HepG2 (cell line): Measurements from ENCODE around the gene CNKSR3. TPM values are rescaled to one million over a fixed set of nuclear protein-coding genes. Genes with fewer than 3 reads are reported as not detected.

Experiments used
- ATAC-seq: fragments of 200-7000 bp; cut with Tn5 transposase; 3 replicates; pipeline ENCODE4 v1.9.1; 2020; ENCODE audit warnings: mild to moderate bottlenecking, moderate library complexity
- BruUV-seq: library from RNA; stranded (reverse); fragments of 400-500 nt; replicated peaks from 2 replicates; lab custom pipeline; 2021; lab: Mats Ljungman, UMichigan
- CTCF ChIA-PET: fragments of 300-600 bp; formaldehyde crosslinking; extraction: SDS; loops from one replicate; lab custom pipeline; 2021; ENCODE audit warnings: low total read pairs, inconsistent platforms, low intra/inter-chr PET ratio; lab: Yijun Ruan, JAX
- POLR2A ChIA-PET: fragments of 350-600 bp; sonication (Branson Sonifier 250); formaldehyde crosslinking; loops from one replicate; lab custom pipeline; 2020; ENCODE audit warnings: antibody characterized with exemption, inconsistent platforms; lab: Yijun Ruan, JAX
- DNase-seq: peaks from one replicate; pipeline ENCODE4 v3.0.0-alpha.2; 2015; ENCODE audit warnings: low spot score
- FAIRE-seq: peaks from 3 replicates; lab custom pipeline; 2011; peaks lifted over from hg19 to GRCh38; lab: Jason Lieb, UNC
- H2AFZ ChIP-seq: one replicate; pipeline ENCODE4 v1.6.1; 2011; ENCODE audit warnings: low read length, inconsistent platforms
- H3K27ac ChIP-seq: fragments of 300-600 bp; 3 replicates; pipeline ENCODE4 v1.8.0; 2011; ENCODE audit warnings: mixed run types, mild to moderate bottlenecking, mixed read lengths, low read length, inconsistent platforms; ENCODE audit not compliant: insufficient read depth; ENCODE audit errors: extremely low read length
- H3K27me3 ChIP-seq, 2 experiments: fragments of 200-600 bp in 1 of 2; 2 replicates in 1 of 2; 3 replicates in 1 of 2; pipeline versions ENCODE4 v1.6.0 to v1.8.0; 2011; ENCODE audit warnings: low read length in 2 of 2, mild to moderate bottlenecking in 2 of 2, moderate library complexity in 2 of 2, inconsistent platforms in 1 of 2; ENCODE audit not compliant: insufficient read depth in 2 of 2, control insufficient read depth in 1 of 2
- H3K36me3 ChIP-seq, 2 experiments: fragments of 200-600 bp in 1 of 2; replicated peaks in 1 of 2; 2 replicates in 1 of 2; 3 replicates in 1 of 2; pipeline versions ENCODE4 v1.5.1 to v1.8.0; 2011; ENCODE audit warnings: low read length in 2 of 2, inconsistent platforms in 1 of 2; ENCODE audit not compliant: insufficient read depth in 2 of 2, control insufficient read depth in 1 of 2
- H3K4me1 ChIP-seq: 2 replicates; pipeline ENCODE4 v1.5.1; 2012; ENCODE audit warnings: low read length, inconsistent platforms; ENCODE audit not compliant: insufficient read depth
- H3K4me2 ChIP-seq: 2 replicates; pipeline ENCODE4 v1.6.0; 2011; ENCODE audit warnings: low read depth, low read length, inconsistent platforms
- H3K4me3 ChIP-seq, 3 experiments: fragments of 200-600 bp in 1 of 3; sonication (generic), shearing (Covaris generic) in 1 of 3; replicated peaks in 1 of 3; 2 replicates each; pipeline ENCODE4 v1.5.1; 2011 to 2016; ENCODE audit warnings: low read length in 3 of 3, inconsistent platforms in 2 of 3, low read depth in 2 of 3, mild to moderate bottlenecking in 2 of 3, control low read depth in 1 of 3, mixed read lengths in 1 of 3; ENCODE audit not compliant: insufficient read depth in 1 of 3
- H3K79me2 ChIP-seq: one replicate; pipeline ENCODE4 v1.6.1; 2011; ENCODE audit warnings: low read length, inconsistent platforms; ENCODE audit not compliant: insufficient read depth
- H3K9ac ChIP-seq: 2 replicates; pipeline ENCODE4 v1.6.0; 2011; ENCODE audit warnings: mild to moderate bottlenecking, low read depth, low read length, inconsistent platforms; ENCODE audit not compliant: insufficient read depth
- H3K9me3 ChIP-seq: 2 replicates; pipeline ENCODE4 v1.5.1; 2012; ENCODE audit warnings: mild to moderate bottlenecking, low read length
- H4K20me1 ChIP-seq: 2 replicates; pipeline ENCODE4 v1.6.0; 2011; ENCODE audit warnings: inconsistent platforms, mild to moderate bottlenecking, low read length, moderate library complexity; ENCODE audit not compliant: insufficient read depth
- BRD4 ChIP-seq: sonication (generic); formaldehyde crosslinking; IDR thresholded peaks from 2 replicates; pipeline ENCODE4 v1.4.0; 2020; ENCODE audit warnings: missing genetic modification reagents
- CCAR2 ChIP-seq: fragments of 200-400 bp; formaldehyde crosslinking; optimal IDR thresholded peaks from 2 replicates; pipeline ENCODE3; 2018; ENCODE audit warnings: low read depth, mild to moderate bottlenecking, low read length, moderate library complexity
- E2F5 ChIP-seq: sonication (generic); formaldehyde crosslinking; conservative IDR thresholded peaks from 2 replicates; pipeline ENCODE4 v1.4.0; 2020; ENCODE audit warnings: missing genetic modification reagents
- GFI1 ChIP-seq: sonication (generic); formaldehyde crosslinking; IDR thresholded peaks from 2 replicates; pipeline ENCODE4 v1.5.0; 2020; ENCODE audit warnings: missing genetic modification reagents, mild to moderate bottlenecking, borderline replicate concordance
- GLI4 ChIP-seq: sonication (generic); formaldehyde crosslinking; IDR thresholded peaks from 2 replicates; pipeline ENCODE4 v1.5.1; 2020; ENCODE audit warnings: missing genetic modification reagents, mild to moderate bottlenecking, moderate library complexity, borderline replicate concordance
- HNF4A ChIP-seq: sonication (generic); formaldehyde crosslinking; IDR thresholded peaks from 2 replicates; pipeline ENCODE4 v1.4.0; 2020; ENCODE audit warnings: missing genetic modification reagents
- MEIS1 ChIP-seq: sonication (generic); formaldehyde crosslinking; IDR thresholded peaks from 2 replicates; pipeline ENCODE4 v1.9.0; 2021; ENCODE audit warnings: mild to moderate bottlenecking, missing genetic modification reagents, moderate library complexity, borderline replicate concordance
- TARDBP ChIP-seq: sonication (generic); formaldehyde crosslinking; IDR thresholded peaks from 2 replicates; pipeline ENCODE4 v1.8.0; 2022; ENCODE audit warnings: mild to moderate bottlenecking, missing genetic modification reagents
- TOE1 ChIP-seq: sonication (generic); formaldehyde crosslinking; IDR thresholded peaks from 2 replicates; pipeline ENCODE4 v1.4.0; 2020; ENCODE audit warnings: mild to moderate bottlenecking, missing genetic modification reagents
- WIZ ChIP-seq: sonication (generic); formaldehyde crosslinking; IDR thresholded peaks from 2 replicates; pipeline ENCODE4 v1.5.1; 2020; ENCODE audit warnings: mild to moderate bottlenecking, missing genetic modification reagents
- YEATS4 ChIP-seq: sonication (generic); formaldehyde crosslinking; IDR thresholded peaks from 2 replicates; pipeline ENCODE4 v1.4.0; 2020; ENCODE audit warnings: missing genetic modification reagents, borderline replicate concordance
- ZBTB38 ChIP-seq: sonication (generic); formaldehyde crosslinking; IDR thresholded peaks from 2 replicates; pipeline ENCODE4 v1.5.1; 2020; ENCODE audit warnings: mild to moderate bottlenecking, missing genetic modification reagents
- ZC3H13 ChIP-seq: sonication (generic); formaldehyde crosslinking; IDR thresholded peaks from 2 replicates; pipeline ENCODE4 v1.8.1; 2023; ENCODE audit warnings: mild to moderate bottlenecking, missing genetic modification reagents, moderate library complexity
- ZHX1 ChIP-seq: sonication (generic); formaldehyde crosslinking; IDR thresholded peaks from 2 replicates; pipeline ENCODE4 v1.8.1; 2022; ENCODE audit warnings: low read depth, mild to moderate bottlenecking, missing genetic modification reagents
- ZNF224 ChIP-seq: sonication (generic); formaldehyde crosslinking; IDR thresholded peaks from 2 replicates; pipeline ENCODE4 v1.5.0; 2020; ENCODE audit warnings: mild to moderate bottlenecking, missing genetic modification reagents
- ZNF234 ChIP-seq: sonication (generic); formaldehyde crosslinking; conservative IDR thresholded peaks from 2 replicates; pipeline ENCODE4 v1.5.1; 2020; ENCODE audit warnings: mild to moderate bottlenecking, missing genetic modification reagents
- ZNF331 ChIP-seq: sonication (generic); formaldehyde crosslinking; IDR thresholded peaks from 2 replicates; pipeline ENCODE4 v1.4.0; 2020; ENCODE audit warnings: missing genetic modification reagents
- ZNF567 ChIP-seq: sonication (generic); formaldehyde crosslinking; IDR thresholded peaks from 2 replicates; pipeline ENCODE4 v1.8.1; 2023; ENCODE audit warnings: mild to moderate bottlenecking, missing genetic modification reagents, borderline replicate concordance
- ZNF589 ChIP-seq: sonication (generic); formaldehyde crosslinking; conservative IDR thresholded peaks from 2 replicates; pipeline ENCODE4 v1.8.0; 2022; ENCODE audit warnings: mild to moderate bottlenecking, moderate library complexity, missing genetic modification reagents
- ZNF660 ChIP-seq: sonication (generic); formaldehyde crosslinking; IDR thresholded peaks from 2 replicates; pipeline ENCODE4 v1.5.1; 2020; ENCODE audit warnings: mild to moderate bottlenecking, low read depth, missing genetic modification reagents, borderline replicate concordance
- ZNF75D ChIP-seq: sonication (generic); formaldehyde crosslinking; IDR thresholded peaks from 2 replicates; pipeline ENCODE4 v1.8.1; 2023; ENCODE audit warnings: missing genetic modification reagents, mild to moderate bottlenecking, borderline replicate concordance
- ZNF850 ChIP-seq: sonication (generic); formaldehyde crosslinking; conservative IDR thresholded peaks from 2 replicates; pipeline ENCODE4 v1.9.0; 2021; ENCODE audit warnings: mild to moderate bottlenecking, missing genetic modification reagents
- WGBS: methylation state at CpG from one replicate; pipeline ENCODE4 v1.1.6; 2017; ENCODE audit warnings: low lambda C conversion rate; 5-methylcytosine and 5-hydroxymethylcytosine counted together
- in situ Hi-C: cut with HindIII; loops from 2 replicates; pipeline ENCODE4 v1.10.0; 2017; ENCODE audit warnings: low pct_unique_long_range_greater_than_20kb; ENCODE audit not compliant: extremely low pct_ligation_motif_present
- intact Hi-C: fragments of 100-400 bp; cut with micrococcal nuclease; formaldehyde crosslinking; loops from one replicate; pipeline ENCODE4 v1.10.0; 2022; ENCODE audit not compliant: unreplicated experiment
- polyA plus RNA-seq, 8 experiments: library from polyadenylated mRNA; depleted of rRNA in 3 of 8; stranded (reverse) in 7 of 8; unstranded in 1 of 8; fragments of >200 nt; fragmentation: Illumina TruSeq in 4 of 8; extraction: Trizol in 4 of 8; gene quantifications; 2 replicates each; pipeline versions ENCODE4 v1.2.1 to v1.2.3, GENCODE V29; 2011 to 2016; ENCODE audit warnings: low read depth in 4 of 8, missing spikeins in 1 of 8, mixed read lengths in 1 of 8; ENCODE audit not compliant: insufficient read depth in 1 of 8
- total RNA-seq, 5 experiments: library from RNA; depleted of rRNA; stranded (reverse); fragments of >200 nt; fragmentation: Illumina TruSeq; extraction: Trizol; gene quantifications; 2 replicates each; pipeline ENCODE4 v1.2.3, GENCODE V29; 2016; ENCODE audit warnings: low read depth in 1 of 5

The CNKSR3 gene
- total and polyA plus RNA-seq, 2 of the 13 experiments (the other 11 are each of a cell fraction or from before 2014, with no cell fraction given) = 9.2 to 38.6 TPM

- TF ChIP-seq GFI1 (CRISPR knock-in tag) = no peak
- no peak for TF ChIP-seq BRD4 (CRISPR knock-in tag)
- no peak for TF ChIP-seq ZNF224 (CRISPR knock-in tag)
- TF ChIP-seq GLI4 (CRISPR knock-in tag) = no peak
- TF ChIP-seq ZHX1 (CRISPR knock-in tag) = no peak
- no peak for TF ChIP-seq ZNF331 (CRISPR knock-in tag)
- TF ChIP-seq E2F5 (CRISPR knock-in tag) = no peak
- no peak for TF ChIP-seq MEIS1
These were observed 38.7 kb upstream of the CNKSR3 start (continued) for GRCh38 chr6:154549179-154549578.

GRCh38 chr6:154548130-154548830 is 37.8 kb upstream of the CNKSR3 start:
- WGBS = 3% methylated on average over 8 of the region's 8 CpGs
- H3K79me2 ChIP-seq = no peaks in the 10 kb centered on the region
- ChIA-PET CTCF (no interaction called here), POLR2A (interaction anchor here (0.7 to 2.1 kb wide), 2 partner anchors 37 to 167 kb away, joined by 3 to 6 read pairs; partner anchors contain the start of gene CNKSR3)
- H3K27ac ChIP-seq = no peak overlapping the region
- no peak overlapping the region for H3K4me3 ChIP-seq
- no peaks in the 10 kb centered on the region for H3K27me3 ChIP-seq
- no peak for DNase-seq
- no peak overlapping the region for H3K9ac ChIP-seq
- in situ Hi-C loops = no loop called here
- peaks cover 12% of the 10 kb centered on the region; the same call in 1 of the 2 replicates for H3K4me1 ChIP-seq
- H4K20me1 ChIP-seq = no peaks in the 10 kb centered on the region
- H2AFZ ChIP-seq = peak overlapping the region; percentile 22
- intact Hi-C loops = no loop called here
- H3K36me3 ChIP-seq = no peaks in the 10 kb centered on the region
- FAIRE-seq = no peak
- no peaks in the 10 kb centered on the region for H3K9me3 ChIP-seq
- H3K4me2 ChIP-seq = peak overlapping the region; percentile 45
- BruUV-seq = no TSS peak
- ATAC-seq = peak; percentile 82
- TF ChIP-seq ZNF75D (CRISPR knock-in tag) = no peak
- TF ChIP-seq TARDBP (CRISPR knock-in tag) = no peak
- no peak for TF ChIP-seq ZBTB38
- no peak for TF ChIP-seq ZNF567
- TF ChIP-seq ZNF660 (CRISPR knock-in tag) = no peak
- no peak for TF ChIP-seq ZC3H13 (CRISPR knock-in tag)
- TF ChIP-seq ZNF234 (CRISPR knock-in tag) = no peak
- no peak for TF ChIP-seq ZNF850
- TF ChIP-seq CCAR2 = no peak
- TF ChIP-seq TOE1 (CRISPR knock-in tag) = no peak
- TF ChIP-seq ZNF589 (CRISPR knock-in tag) = no peak
- TF ChIP-seq YEATS4 = no peak
- no peak for TF ChIP-seq WIZ (CRISPR knock-in tag)
- no peak for TF ChIP-seq HNF4A (CRISPR knock-in tag)
